ENCODE results near the gene CPLX1.
A peak's percentile ranks its signal among the peaks of the same experiment; 100 is the strongest.
"Not testable (repeated sequence)": the region's sequence is repeated elsewhere in the genome, so short reads cannot be mapped to it uniquely, and the experiment has no call there.

CPLX1 gene

DNA sequence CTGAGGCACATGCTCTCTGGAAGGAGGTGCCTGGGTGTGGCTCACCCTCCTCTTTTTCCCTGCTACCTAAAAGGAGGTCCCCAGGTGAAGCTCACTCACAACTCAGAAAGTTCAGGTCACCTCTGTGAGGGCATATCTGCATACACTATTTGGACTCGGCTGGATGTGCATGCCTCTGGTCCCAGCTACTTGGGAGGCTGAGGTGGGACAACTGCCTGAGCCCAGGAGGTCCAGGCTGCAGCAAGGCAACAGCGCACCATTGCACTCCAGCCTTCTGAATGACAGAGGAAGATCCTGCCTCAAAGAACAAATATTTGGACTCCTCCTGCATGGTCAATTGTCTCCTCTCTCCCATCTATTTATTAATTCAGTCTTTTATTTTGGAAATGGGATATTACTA is 46.4 kb downstream of the CPLX1 start:
- peak overlapping the region; percentile 85 for H3K4me3 Mint-ChIP-seq
- peaks cover 43% of the 10 kb centered on the region for H3K4me1 Mint-ChIP-seq (ENCODE audit: low read depth)
- H3K27ac Mint-ChIP-seq, result peak overlapping the region; percentile 78
- peaks cover 9% of the 10 kb centered on the region for H3K27me3 Mint-ChIP-seq (ENCODE audit: low read depth)
- H3K36me3 Mint-ChIP-seq (ENCODE audit: low read depth), result peaks cover 46% of the 10 kb centered on the region
- H3K9me3 Mint-ChIP-seq, result no peaks in the 10 kb centered on the region

DNA sequence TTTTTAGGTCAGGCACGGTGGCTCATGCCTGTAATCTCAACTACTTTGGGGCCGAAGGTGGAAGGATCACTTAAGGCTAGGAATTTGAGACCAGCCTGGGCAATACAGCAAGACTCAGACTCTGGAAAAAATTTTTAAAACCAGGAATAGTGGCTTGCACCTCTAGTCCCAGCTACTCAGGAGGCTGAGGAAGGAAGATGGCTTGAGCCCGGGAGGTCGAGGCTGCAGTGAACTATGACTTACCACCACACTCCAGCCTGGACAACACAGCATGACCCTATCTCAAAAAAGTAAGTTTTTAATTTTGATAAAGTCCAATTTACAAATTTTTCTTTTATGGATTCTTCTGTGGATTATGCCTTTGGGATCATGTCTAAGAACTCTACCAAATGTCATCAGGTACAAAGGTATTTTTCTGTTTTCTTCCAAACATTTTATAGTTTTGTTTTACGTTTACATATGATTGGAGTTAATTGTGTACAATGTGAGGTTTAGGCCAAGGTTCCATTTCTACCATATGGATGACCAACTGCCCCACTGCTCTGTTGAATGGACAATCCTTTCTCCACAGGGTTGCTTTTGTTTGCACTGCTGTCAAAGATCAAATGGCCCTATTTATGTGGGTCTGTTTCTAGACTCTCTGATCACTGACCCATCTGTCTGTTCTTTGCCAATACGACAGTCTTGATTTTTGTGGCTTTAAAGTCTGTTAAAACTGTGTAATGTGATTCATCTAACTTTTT is 48.2 kb downstream of the CPLX1 start:
- peaks cover 52% of the 10 kb centered on the region for H3K36me3 Mint-ChIP-seq (ENCODE audit: low read depth)
- H3K9me3 Mint-ChIP-seq, result no peaks in the 10 kb centered on the region
- H3K27ac Mint-ChIP-seq, result peak overlapping the region; percentile 20
- no peak overlapping the region for H3K4me3 Mint-ChIP-seq
- no peaks in the 10 kb centered on the region for H3K27me3 Mint-ChIP-seq (ENCODE audit: low read depth)
- H3K4me1 Mint-ChIP-seq (ENCODE audit: low read depth), result peaks cover 46% of the 10 kb centered on the region

DNA sequence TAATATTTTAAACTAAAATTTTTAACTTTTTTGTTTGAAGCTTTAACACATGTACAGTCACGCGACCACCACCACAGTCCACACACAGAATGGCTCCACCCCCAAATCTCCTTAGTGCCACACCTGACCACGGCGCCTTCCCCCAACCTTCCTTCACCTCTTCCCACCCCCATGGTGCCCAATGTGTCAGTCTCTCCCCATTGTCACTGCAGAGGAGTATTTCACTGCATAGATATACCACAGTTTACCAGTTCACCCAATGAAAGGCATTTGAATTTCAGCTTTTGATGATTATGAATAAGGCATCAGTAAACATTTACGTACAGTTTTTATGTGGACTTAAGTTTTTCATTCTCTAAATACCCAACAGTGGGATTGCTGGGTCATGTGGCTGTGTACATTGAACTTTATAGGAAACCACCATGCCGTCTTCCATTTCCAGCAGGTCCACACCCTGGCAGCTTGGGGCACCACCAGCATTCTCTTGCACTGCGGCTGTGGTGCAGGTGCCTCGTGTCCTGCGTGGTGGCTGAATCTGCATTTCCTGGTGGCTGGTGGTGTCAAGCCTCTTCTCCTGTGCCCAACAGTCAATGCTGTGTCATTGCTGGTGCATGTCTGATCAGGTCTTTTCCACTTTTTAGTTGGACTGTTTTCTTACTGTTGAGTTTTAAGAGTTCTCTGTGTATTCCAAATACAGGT is 49.0 kb downstream of the CPLX1 start:
- H3K4me3 Mint-ChIP-seq, result no peak overlapping the region

DNA sequence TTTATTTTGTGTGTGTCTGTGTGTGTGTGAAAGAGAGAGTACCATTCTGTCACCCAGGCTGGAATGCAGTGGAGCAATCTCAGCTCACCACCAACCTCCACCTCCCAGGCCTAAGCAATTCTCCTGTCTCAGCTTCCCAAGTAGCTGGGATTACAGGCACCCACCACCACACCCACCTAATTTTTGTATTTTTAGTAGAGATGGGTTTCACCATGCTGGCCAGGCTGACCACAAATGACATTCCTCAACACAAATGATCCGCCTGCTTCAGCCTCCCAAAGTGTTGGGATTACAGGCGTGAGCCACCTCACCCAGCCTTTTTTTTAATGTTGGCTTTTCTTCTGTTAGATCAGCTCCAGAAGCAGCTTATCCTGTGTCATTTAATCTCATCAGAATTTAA is 50.4 kb downstream of the CPLX1 start:
- not testable (repeated sequence) for H3K27me3 Mint-ChIP-seq (ENCODE audit: low read depth); H3K9me3 Mint-ChIP-seq; H3K27ac Mint-ChIP-seq; H3K4me3 Mint-ChIP-seq
- peaks cover 48% of the 10 kb centered on the region for H3K36me3 Mint-ChIP-seq (ENCODE audit: low read depth)
- peaks cover 35% of the 10 kb centered on the region for H3K4me1 Mint-ChIP-seq (ENCODE audit: low read depth)

More for the DNA sequence above, 49.0 kb downstream of the CPLX1 start:
- Mint-ChIP-seq H3K27me3 (ENCODE audit: low read depth) (no peaks in the 10 kb centered on the region), H3K9me3 (no peaks in the 10 kb centered on the region), H3K4me1 (ENCODE audit: low read depth) (peaks cover 38% of the 10 kb centered on the region), H3K36me3 (ENCODE audit: low read depth) (peaks cover 50% of the 10 kb centered on the region), H3K27ac (peak overlapping the region; percentile 20)

DNA sequence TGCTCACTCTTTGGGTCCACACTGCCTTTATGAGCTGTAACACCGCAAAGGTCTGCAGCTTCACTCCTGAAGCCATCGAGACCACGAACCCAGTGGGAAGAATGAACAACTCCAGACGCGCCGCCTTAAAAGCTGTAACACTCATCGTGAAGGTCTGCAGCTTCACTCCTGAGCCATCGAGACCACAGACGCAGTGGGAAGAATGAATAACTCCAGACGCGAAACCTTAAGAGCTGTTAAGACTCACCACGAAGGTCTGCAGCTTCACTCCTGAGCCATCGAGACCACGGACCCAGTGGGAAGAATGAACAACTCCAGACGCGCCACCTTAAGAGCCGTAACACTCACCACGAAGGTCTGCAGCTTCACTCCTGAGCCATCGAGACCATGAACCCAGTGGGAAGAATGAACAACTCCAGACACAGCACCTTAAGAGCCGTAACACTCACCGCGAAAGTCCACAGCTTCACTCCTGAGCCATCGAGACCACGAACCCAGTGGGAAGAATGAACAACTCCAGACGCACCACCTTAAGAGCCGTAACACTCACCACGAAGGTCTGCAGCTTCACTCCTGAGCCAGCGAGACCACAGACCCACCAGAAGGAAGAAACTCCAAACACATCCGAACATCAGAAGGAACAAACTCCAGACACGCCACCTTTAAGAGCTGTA is 51.4 kb downstream of the CPLX1 start:
- Mint-ChIP-seq H3K27ac (peak overlapping the region; percentile 31), H3K4me1 (ENCODE audit: low read depth) (peaks cover 29% of the 10 kb centered on the region)
- H3K9me3 Mint-ChIP-seq, result not testable (repeated sequence)

DNA sequence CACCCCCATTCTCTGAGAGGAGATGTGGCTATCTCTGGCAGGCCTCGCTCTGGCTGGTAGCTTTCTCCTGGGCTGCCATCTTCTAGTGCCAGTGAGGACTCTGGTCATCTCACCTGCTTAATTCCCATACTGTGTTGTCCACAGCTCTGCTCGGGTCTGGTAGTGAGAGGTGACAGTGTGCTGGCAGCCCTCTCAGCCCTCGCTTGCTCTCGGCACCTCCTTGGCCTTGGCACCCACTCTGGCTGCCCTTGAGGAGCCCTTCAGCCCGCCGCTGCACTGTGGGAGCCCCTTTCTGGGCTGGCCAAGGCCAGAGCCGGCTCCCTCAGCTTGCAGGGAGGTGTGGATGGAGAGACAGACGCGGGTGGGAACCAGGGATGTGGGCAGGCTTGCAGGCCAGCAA is 52.7 kb downstream of the CPLX1 start:
- H3K27ac Mint-ChIP-seq, result no peak overlapping the region
- peaks cover 47% of the 10 kb centered on the region for H3K36me3 Mint-ChIP-seq (ENCODE audit: low read depth)
- H3K4me3 Mint-ChIP-seq, result no peak overlapping the region
- peaks cover 25% of the 10 kb centered on the region for H3K4me1 Mint-ChIP-seq (ENCODE audit: low read depth)
- no peaks in the 10 kb centered on the region for H3K9me3 Mint-ChIP-seq
- H3K27me3 Mint-ChIP-seq (ENCODE audit: low read depth), result no peaks in the 10 kb centered on the region

More for the DNA sequence above, 51.4 kb downstream of the CPLX1 start:
- H3K4me3 Mint-ChIP-seq; H3K27me3 Mint-ChIP-seq (ENCODE audit: low read depth): not testable (repeated sequence)
- peaks cover 48% of the 10 kb centered on the region for H3K36me3 Mint-ChIP-seq (ENCODE audit: low read depth)

DNA sequence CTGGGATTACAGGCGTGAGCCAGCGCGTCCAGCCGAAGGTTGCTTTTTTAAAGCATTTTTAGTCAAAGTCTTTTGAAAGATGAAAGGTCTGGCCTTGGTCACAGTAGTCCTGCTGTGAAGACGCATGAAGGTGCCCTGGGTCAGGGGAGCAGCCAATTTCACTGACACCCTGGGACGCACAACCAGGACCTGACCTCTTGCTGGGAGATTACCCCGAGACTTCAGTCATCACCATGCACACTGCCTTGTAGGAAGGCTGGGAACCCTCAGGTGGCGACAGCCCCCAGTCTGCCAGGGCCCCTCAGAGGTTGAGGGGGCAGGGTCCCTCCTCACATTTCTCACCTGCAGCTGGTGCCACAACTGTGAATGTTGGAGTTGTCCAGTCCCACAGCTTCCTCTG is 53.2 kb downstream of the CPLX1 start:
- H3K36me3 Mint-ChIP-seq (ENCODE audit: low read depth), result peaks cover 42% of the 10 kb centered on the region
- H3K4me1 Mint-ChIP-seq (ENCODE audit: low read depth), result peaks cover 21% of the 10 kb centered on the region

DNA sequence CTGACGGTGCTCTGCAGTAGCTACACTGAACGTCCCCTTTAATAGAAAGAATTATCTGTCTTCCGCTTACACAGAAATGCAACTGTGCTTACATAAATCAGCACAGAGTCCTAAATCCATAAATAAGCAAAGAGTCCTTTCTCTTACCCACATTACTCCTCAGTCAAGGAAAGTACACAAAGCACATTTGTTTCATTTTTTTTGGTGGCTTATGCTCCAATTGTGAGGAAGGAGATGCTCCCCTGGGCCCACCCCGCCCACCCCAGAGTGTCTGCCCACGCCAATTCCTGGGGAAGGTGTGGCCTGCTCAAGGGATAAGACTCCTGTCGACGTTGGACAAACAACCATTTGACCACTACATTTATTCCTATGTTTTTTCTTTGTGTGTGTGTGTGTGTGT is 53.8 kb downstream of the CPLX1 start:
- Mint-ChIP-seq H3K9me3 (no peaks in the 10 kb centered on the region), H3K27me3 (ENCODE audit: low read depth) (no peaks in the 10 kb centered on the region), H3K36me3 (ENCODE audit: low read depth) (peaks cover 37% of the 10 kb centered on the region), H3K4me3 (no peak overlapping the region), H3K4me1 (ENCODE audit: low read depth) (peaks cover 18% of the 10 kb centered on the region), H3K27ac (no peak overlapping the region)

More for the DNA sequence above, 53.2 kb downstream of the CPLX1 start:
- Mint-ChIP-seq H3K27ac (no peak overlapping the region), H3K27me3 (ENCODE audit: low read depth) (no peaks in the 10 kb centered on the region), H3K4me3 (no peak overlapping the region), H3K9me3 (no peaks in the 10 kb centered on the region)

DNA sequence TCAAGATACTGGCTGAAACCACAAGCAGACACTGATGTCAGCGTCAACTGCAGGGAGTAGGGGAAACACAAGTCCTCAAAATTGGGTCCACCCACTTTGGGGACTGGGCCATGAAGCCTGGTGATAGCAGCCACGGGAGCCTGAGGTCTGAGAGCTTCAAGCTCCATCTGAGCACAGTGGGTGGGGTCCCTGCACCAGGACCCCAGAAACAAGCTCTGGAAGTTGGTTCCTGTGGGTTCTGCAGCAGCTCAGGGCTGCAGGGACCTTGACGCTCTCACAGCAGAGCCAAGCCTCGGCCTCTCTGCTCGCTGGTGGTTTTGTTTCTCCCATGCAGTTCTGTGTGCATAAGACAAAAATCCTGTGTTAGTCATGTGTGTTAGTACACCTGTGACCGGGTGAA is 54.5 kb downstream of the CPLX1 start:
- Mint-ChIP-seq H3K27me3 (ENCODE audit: low read depth) (no peaks in the 10 kb centered on the region), H3K9me3 (no peaks in the 10 kb centered on the region), H3K36me3 (ENCODE audit: low read depth) (peaks cover 35% of the 10 kb centered on the region), H3K4me1 (ENCODE audit: low read depth) (peaks cover 13% of the 10 kb centered on the region), H3K4me3 (no peak overlapping the region), H3K27ac (no peak overlapping the region)

DNA sequence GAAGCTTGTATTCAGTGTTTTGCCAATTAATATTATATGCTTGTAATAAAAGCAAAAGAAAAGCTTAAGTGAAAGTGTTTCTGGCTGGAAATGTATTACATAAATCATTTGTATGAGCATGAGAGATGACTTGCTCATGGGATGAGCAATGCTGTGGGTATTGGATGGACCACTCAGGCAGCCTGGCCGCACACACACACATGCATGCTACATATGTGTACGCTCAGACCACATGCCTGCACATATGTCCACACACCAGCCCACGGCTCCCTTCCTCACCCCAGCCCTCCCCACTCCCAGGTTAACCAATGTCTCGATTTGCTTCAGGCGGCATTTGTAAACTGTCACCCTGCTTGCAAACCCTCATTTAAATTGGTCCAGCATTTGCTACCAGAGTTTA is 55.9 kb downstream of the CPLX1 start:
- Mint-ChIP-seq H3K4me1 (ENCODE audit: low read depth) (peaks cover 9% of the 10 kb centered on the region), H3K27ac (no peak overlapping the region), H3K36me3 (ENCODE audit: low read depth) (peaks cover 28% of the 10 kb centered on the region), H3K27me3 (ENCODE audit: low read depth) (no peaks in the 10 kb centered on the region), H3K9me3 (no peaks in the 10 kb centered on the region), H3K4me3 (no peak overlapping the region)

DNA sequence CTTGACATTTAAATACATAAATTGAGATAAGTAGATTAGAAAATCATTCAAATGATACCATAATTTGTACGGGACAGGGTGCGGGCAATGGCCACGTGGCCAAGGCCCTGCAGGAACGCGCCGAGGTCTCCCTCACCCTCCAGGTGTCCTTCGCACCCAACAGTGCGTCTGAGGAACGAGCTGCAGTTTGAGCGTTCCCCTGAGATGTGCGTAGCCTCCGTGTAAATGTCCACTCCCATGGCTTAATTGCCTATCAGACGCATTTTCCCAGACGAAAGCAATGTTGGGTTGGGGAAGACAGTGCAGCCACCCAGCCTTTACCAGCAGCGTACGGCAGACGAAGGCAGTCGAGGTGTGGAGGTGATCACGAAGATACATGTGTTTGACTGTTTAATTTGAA is 56.4 kb downstream of the CPLX1 start:
- Mint-ChIP-seq H3K27ac (no peak overlapping the region), H3K36me3 (ENCODE audit: low read depth) (peaks cover 27% of the 10 kb centered on the region)

DNA sequence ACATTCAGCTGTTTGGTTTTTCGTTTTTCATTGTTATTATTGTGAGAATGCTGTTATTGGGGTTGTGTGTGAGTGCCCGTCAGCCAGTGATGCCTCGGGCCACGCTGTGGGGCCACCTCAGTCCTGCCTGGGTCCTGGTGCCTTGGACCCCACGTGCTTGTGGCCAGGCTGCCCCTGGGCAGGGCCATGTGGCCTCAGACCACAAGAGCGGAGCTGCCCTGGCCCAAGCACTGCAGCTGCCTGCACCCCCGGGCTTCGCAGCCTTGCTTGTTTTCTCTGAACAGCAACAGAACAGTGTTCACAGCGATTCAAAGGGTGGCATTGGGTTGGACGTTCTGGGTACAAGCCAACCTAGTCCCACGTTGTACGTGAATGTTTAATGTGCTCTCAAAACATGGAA is 56.9 kb downstream of the CPLX1 start:
- Mint-ChIP-seq H3K4me1 (ENCODE audit: low read depth) (peaks cover 7% of the 10 kb centered on the region), H3K4me3 (no peak overlapping the region), H3K36me3 (ENCODE audit: low read depth) (peaks cover 22% of the 10 kb centered on the region), H3K27ac (no peak overlapping the region), H3K9me3 (no peaks in the 10 kb centered on the region), H3K27me3 (ENCODE audit: low read depth) (no peaks in the 10 kb centered on the region)

More for the DNA sequence above, 56.4 kb downstream of the CPLX1 start:
- Mint-ChIP-seq H3K9me3 (no peaks in the 10 kb centered on the region), H3K4me3 (no peak overlapping the region), H3K27me3 (ENCODE audit: low read depth) (no peaks in the 10 kb centered on the region), H3K4me1 (ENCODE audit: low read depth) (peaks cover 10% of the 10 kb centered on the region)

DNA sequence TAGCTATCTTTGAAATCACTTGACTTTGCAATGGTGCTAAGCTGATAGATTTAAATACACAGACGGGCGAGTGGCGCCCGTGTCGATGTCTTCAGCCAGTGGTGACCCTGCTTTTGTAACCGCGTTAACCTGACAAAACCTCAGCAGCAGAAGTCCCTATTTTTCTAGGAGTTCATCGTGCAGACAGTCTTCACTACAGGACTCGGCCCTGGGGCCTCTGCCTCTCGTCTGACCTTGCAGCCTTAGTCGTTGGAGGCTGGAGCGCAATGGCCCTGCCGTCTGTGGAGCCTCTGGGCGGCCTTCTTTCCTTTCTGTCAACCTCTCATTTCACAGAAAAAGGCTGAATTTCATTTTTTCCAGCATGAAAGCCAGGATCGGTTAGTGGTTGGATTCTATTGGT is 57.9 kb downstream of the CPLX1 start:
- H3K4me1 Mint-ChIP-seq (ENCODE audit: low read depth), result peaks cover 7% of the 10 kb centered on the region
- H3K9me3 Mint-ChIP-seq, result no peaks in the 10 kb centered on the region
- H3K27me3 Mint-ChIP-seq (ENCODE audit: low read depth), result no peaks in the 10 kb centered on the region
- peaks cover 22% of the 10 kb centered on the region for H3K36me3 Mint-ChIP-seq (ENCODE audit: low read depth)
- H3K4me3 Mint-ChIP-seq, result no peak overlapping the region
- no peak overlapping the region for H3K27ac Mint-ChIP-seq

DNA sequence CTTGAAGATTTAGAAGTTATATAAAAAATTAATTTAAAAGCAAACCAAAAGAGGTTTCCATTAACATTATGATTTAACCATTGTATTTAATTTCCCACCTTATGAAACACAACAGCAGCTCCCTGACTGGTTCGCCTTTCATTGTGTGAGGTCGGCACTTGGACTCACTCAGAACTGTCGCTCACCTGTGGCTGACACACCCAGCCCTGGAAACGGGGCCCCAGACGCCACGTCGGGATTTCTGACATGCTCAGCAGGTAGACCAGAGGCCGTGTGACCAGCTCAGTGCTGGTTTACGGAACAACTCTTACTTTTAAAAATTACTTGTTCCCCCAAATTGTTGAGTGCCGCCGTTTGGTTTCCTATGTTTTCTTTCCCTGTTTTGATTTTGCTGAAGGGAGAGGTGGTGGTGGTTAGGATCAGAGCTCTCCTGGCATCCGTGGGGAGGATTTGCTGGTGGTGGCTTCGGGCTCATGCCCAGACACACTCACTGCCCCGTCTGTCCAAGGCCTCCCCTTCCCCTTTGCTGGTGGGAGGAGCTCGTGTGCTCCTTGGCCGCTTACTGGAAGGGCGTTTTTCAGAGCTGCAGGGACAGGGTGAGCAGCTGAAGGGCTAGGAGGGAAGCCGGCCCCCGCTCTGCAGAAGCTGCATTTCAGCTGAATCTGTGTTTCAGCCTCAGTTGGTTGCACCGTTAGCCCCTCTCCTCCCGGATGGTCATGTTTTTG is 59.2 kb downstream of the CPLX1 start:
- Mint-ChIP-seq H3K4me1 (ENCODE audit: low read depth) (peaks cover 9% of the 10 kb centered on the region), H3K4me3 (no peak overlapping the region), H3K27ac (no peak overlapping the region), H3K27me3 (ENCODE audit: low read depth) (no peaks in the 10 kb centered on the region), H3K36me3 (ENCODE audit: low read depth) (peaks cover 32% of the 10 kb centered on the region), H3K9me3 (no peaks in the 10 kb centered on the region)

Data from T-helper 1 cell treated with Interleukin-12 subunit alpha and Interleukin-12 subunit beta and Interleukin-4 antibody, amounts not matched to agents 30 μg/mL and 1 μg/mL, for 36 hours (primary cell).